Nephron (organoid): ENCODE measurements around the gene ERVV-1.

Source experiments
- H3K27ac Mint-ChIP-seq, 3 experiments: 2 replicates each; pipeline ENCODE4 v1.8.0; 2020; ENCODE audit warnings: mixed read lengths in 3 of 3, mild to moderate bottlenecking in 2 of 3, moderate library complexity in 1 of 3
- H3K27me3 Mint-ChIP-seq: 2 replicates; pipeline ENCODE4 v1.8.0; 2021; ENCODE audit warnings: low read depth, mild to moderate bottlenecking, moderate library complexity, mixed read lengths
- H3K36me3 Mint-ChIP-seq: 2 replicates; pipeline ENCODE4 v1.8.0; 2020; ENCODE audit warnings: low read depth, mixed read lengths
- H3K4me1 Mint-ChIP-seq: 2 replicates; pipeline ENCODE4 v1.8.0; 2020; ENCODE audit warnings: mixed read lengths
- H3K4me3 Mint-ChIP-seq, 3 experiments: 2 replicates each; pipeline ENCODE4 v1.8.0; 2020; ENCODE audit warnings: mild to moderate bottlenecking in 3 of 3, mixed read lengths in 3 of 3, moderate library complexity in 2 of 3
- H3K9me3 Mint-ChIP-seq: 2 replicates; pipeline ENCODE4 v1.8.0; 2020; ENCODE audit warnings: mixed read lengths
- CTCF ChIP-seq, 3 experiments: fragments of 200-600 bp; sonication (generic); IDR thresholded peaks; one replicate each; pipeline ENCODE4 v1.5.0; 2021; ENCODE audit warnings: antibody characterized with exemption in 3 of 3; ENCODE audit not compliant: unreplicated experiment in 3 of 3

ERVV-1 gene

GRCh38 chr19:52990759-52991418, 22.8 kb upstream of the ERVV-1 start:
- Mint-ChIP-seq H3K4me1 (peaks cover 5% of the 10 kb centered on the region), H3K27me3 (peaks cover 3% of the 10 kb centered on the region), H3K36me3 (peaks cover 35% of the 10 kb centered on the region), H3K27ac (no peak overlapping the region), H3K4me3 (peak overlapping the region; percentile 48 to 55 (median 49)), H3K9me3 (peaks cover 14% of the 10 kb centered on the region)
- TF ChIP-seq CTCF (IDR thresholded peaks at IDR 0.05; ENCODE audit: unreplicated experiment in 3 of 3), result no peak

- no peak for TF ChIP-seq CTCF (IDR thresholded peaks at IDR 0.05; ENCODE audit: unreplicated experiment in 3 of 3)
- H3K4me1 Mint-ChIP-seq, result peaks cover 5% of the 10 kb centered on the region
- peaks cover 29% of the 10 kb centered on the region for H3K36me3 Mint-ChIP-seq
- H3K27me3 Mint-ChIP-seq, result peaks cover 3% of the 10 kb centered on the region
- no peak overlapping the region for H3K27ac Mint-ChIP-seq
- peak overlapping the region; percentile 83 to 92 (median 87) for H3K4me3 Mint-ChIP-seq
- peaks cover 14% of the 10 kb centered on the region for H3K9me3 Mint-ChIP-seq
Observed at GRCh38 chr19:52991484-52991883, 22.2 kb upstream of the ERVV-1 start.

DNA sequence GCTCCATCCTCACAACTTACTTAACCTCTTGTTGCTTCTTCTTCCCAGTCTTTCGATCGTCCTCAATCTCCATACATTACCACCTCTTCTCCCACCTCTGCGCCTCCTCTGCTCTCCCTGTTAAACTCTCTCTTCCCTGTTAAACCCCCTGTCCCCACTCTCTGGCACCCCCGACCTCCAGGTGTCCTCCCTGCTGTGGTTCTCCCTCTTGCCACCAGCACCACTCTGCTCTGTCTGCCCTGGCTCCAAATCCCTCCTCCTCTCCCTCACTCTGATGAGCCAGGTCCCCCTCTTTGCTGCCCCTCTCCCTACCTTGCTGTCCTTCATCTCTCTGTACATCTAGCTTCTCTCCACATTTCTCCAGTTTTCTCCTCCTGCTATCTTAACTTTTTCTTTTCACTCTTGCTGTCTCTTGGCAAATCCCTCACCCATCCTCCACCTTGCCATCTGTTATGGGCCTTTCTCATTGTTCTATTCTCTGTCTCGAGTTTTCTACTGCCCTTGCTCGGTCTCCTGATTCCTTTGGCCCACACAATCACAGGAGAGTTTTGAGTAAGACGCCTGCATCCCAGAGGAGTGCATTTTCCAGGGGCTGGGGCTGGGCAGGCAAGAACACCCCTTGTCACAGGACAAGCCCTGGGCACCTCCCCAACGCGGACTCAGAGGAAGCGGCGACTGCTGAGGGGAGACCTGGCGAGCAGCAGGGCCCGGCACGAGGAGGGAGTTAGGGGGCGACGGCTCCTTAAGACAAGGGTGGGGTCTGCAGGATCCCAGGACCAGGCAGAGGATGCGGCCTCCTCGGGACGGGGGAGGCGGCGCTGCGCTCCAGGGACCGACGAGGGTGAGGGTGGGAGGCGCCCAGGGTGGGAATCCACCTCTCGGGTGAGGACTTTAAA, 21.4 kb upstream of the ERVV-1 start:
- Mint-ChIP-seq H3K4me3 (peak overlapping the region; percentile 83 to 92 (median 87)), H3K36me3 (peaks cover 21% of the 10 kb centered on the region), H3K27me3 (peaks cover 3% of the 10 kb centered on the region), H3K27ac (peak overlapping the region; percentile 7 to 40 (median 24)), H3K9me3 (peaks cover 9% of the 10 kb centered on the region), H3K4me1 (peaks cover 5% of the 10 kb centered on the region)
- TF ChIP-seq CTCF (IDR thresholded peaks at IDR 0.05; ENCODE audit: unreplicated experiment in 3 of 3), result no peak

DNA sequence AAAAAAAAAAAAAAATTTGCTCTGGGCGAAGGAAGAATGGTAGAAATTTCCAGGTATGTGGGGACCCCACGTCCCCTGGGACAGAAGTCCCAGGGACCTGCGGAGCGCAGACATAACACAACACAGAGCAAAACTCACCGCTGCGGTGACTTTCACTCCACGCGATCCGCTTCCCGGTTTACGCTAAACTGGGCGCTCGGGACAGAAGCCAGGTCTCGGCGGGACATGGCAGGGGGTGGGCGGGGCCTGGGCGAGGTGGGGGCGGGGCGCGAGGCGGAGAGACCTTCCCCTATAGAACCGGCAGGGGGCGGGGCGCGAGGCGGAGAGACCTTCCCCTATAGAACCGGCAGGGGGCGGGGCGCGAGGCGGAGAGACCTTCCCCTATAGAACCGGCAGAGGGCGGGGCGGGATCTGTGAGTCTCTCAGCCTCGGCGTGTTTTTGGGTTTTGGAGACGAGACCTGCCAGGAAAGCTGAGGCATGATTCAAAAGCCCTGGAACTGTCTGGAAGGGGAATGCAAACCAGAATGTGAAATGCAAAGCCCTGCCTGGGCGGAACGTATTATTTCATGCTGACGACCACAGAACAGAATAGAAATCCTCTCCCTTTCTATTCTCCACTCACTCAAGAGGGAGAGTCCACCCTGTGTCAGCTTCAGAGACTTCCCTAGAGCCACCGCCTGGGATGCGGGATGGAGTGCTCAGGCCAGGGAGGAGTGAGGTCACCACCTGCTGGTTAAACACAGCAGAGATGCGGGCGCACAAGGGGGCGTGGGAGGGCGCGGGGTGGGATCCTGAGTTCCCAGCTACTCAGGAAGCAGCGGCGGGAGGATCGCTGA, 20.2 kb upstream of the ERVV-1 start:
- Mint-ChIP-seq H3K27me3 (peaks cover 3% of the 10 kb centered on the region), H3K9me3 (peaks cover 13% of the 10 kb centered on the region), H3K4me3 (peak overlapping the region; percentile 83 to 92 (median 87)), H3K4me1 (peaks cover 5% of the 10 kb centered on the region), H3K36me3 (peaks cover 15% of the 10 kb centered on the region), H3K27ac (peak overlapping the region; percentile 7 to 92 (median 86))
- TF ChIP-seq CTCF (IDR thresholded peaks at IDR 0.05; ENCODE audit: unreplicated experiment in 3 of 3), result peak; percentile 83 to 88 (median 84)

DNA sequence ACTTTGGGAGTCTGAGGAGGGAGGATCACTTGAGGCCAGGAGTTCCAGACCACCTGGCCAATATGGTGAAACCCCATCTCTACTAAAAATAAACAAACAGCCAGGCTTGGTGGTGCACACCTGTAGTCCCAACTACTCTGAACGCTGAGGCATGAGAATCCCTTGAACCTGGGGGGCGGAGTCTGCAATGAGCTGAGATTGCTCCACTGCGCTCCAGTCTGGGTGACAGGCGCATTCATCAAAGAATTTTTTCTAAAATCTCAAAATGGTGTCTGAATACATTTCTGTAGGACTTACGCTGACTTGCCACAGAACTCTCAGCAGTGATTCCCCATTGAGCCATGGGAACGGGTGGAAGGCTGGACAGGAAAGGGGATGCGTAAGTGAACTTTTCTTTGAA, 18.0 kb upstream of the ERVV-1 start:
- Mint-ChIP-seq H3K4me3 (no peak overlapping the region), H3K27ac (no peak overlapping the region), H3K27me3 (peaks cover 3% of the 10 kb centered on the region), H3K36me3 (peaks cover 5% of the 10 kb centered on the region), H3K4me1 (peaks cover 5% of the 10 kb centered on the region), H3K9me3 (peaks cover 15% of the 10 kb centered on the region)
- TF ChIP-seq CTCF (IDR thresholded peaks at IDR 0.05; ENCODE audit: unreplicated experiment in 3 of 3), result no peak
